Astrocyte (in vitro differentiated cells and primary cell): ENCODE data around the gene ZNF569. TPM values are rescaled to one million over a fixed set of nuclear protein-coding genes. Genes with fewer than 3 reads are reported as not detected.

Source experiments
- DNase-seq: peaks from one replicate; pipeline ENCODE4 v3.0.0-alpha.2; 2010; ENCODE audit warnings: low read depth
- FAIRE-seq: peaks from 2 replicates; lab custom pipeline; 2011; peaks lifted over from hg19 to GRCh38; lab: Jason Lieb, UNC
- H2AFZ ChIP-seq: 2 replicates; pipeline ENCODE4 v1.6.0; 2012; ENCODE audit warnings: low read depth, low read length, inconsistent platforms
- H3K27ac ChIP-seq: 2 replicates; pipeline ENCODE4 v1.5.1; 2011; ENCODE audit warnings: low read depth, low read length, inconsistent platforms
- H3K27me3 ChIP-seq: 2 replicates; pipeline ENCODE4 v1.6.0; 2011; ENCODE audit warnings: low read length, inconsistent platforms; ENCODE audit not compliant: insufficient read depth
- H3K36me3 ChIP-seq: 2 replicates; pipeline ENCODE4 v1.5.1; 2011; ENCODE audit warnings: low read length, inconsistent platforms; ENCODE audit not compliant: insufficient read depth
- H3K4me1 ChIP-seq: 2 replicates; pipeline ENCODE4 v1.5.1; 2011; ENCODE audit warnings: low read length, inconsistent platforms; ENCODE audit not compliant: insufficient read depth
- H3K4me2 ChIP-seq: 2 replicates; pipeline ENCODE4 v1.6.0; 2012; ENCODE audit warnings: low read length, inconsistent platforms
- H3K4me3 ChIP-seq: 2 replicates; pipeline ENCODE4 v1.5.1; 2011; ENCODE audit warnings: low read depth, mild to moderate bottlenecking, low read length, inconsistent platforms; ENCODE audit not compliant: insufficient read depth
- H3K79me2 ChIP-seq: 2 replicates; pipeline ENCODE4 v1.6.0; 2012; ENCODE audit warnings: mild to moderate bottlenecking, low read length, inconsistent platforms; ENCODE audit not compliant: insufficient read depth
- H3K9ac ChIP-seq: 2 replicates; pipeline ENCODE4 v1.6.0; 2012; ENCODE audit warnings: mild to moderate bottlenecking, low read length, inconsistent platforms
- H3K9me3 ChIP-seq: 2 replicates; pipeline ENCODE4 v1.5.1; 2012; ENCODE audit warnings: low read depth, mild to moderate bottlenecking, low read length, inconsistent platforms; ENCODE audit not compliant: insufficient read depth
- H4K20me1 ChIP-seq: 2 replicates; pipeline ENCODE4 v1.6.0; 2012; ENCODE audit warnings: low read length, inconsistent platforms; ENCODE audit not compliant: insufficient read depth
- H3K27ac Mint-ChIP-seq: one replicate; pipeline ENCODE4 v1.8.0; 2021; ENCODE audit warnings: mild to moderate bottlenecking, mixed read lengths; ENCODE audit not compliant: unreplicated experiment
- H3K27me3 Mint-ChIP-seq: one replicate; pipeline ENCODE4 v1.8.0; 2021; ENCODE audit warnings: low read depth, mixed read lengths; ENCODE audit not compliant: unreplicated experiment
- H3K36me3 Mint-ChIP-seq: one replicate; pipeline ENCODE4 v1.8.0; 2021; ENCODE audit warnings: low read depth, mixed read lengths; ENCODE audit not compliant: unreplicated experiment
- H3K4me1 Mint-ChIP-seq: one replicate; pipeline ENCODE4 v1.8.0; 2021; ENCODE audit warnings: low read depth, mixed read lengths; ENCODE audit not compliant: unreplicated experiment
- H3K4me3 Mint-ChIP-seq: one replicate; pipeline ENCODE4 v1.8.0; 2021; ENCODE audit warnings: mild to moderate bottlenecking, moderate library complexity, mixed read lengths; ENCODE audit not compliant: unreplicated experiment
- H3K9me3 Mint-ChIP-seq: one replicate; pipeline ENCODE4 v1.8.0; 2021; ENCODE audit warnings: mild to moderate bottlenecking, mixed read lengths; ENCODE audit not compliant: unreplicated experiment
- CTCF ChIP-seq: IDR thresholded peaks from 2 replicates; pipeline ENCODE4 v1.5.1; 2011; ENCODE audit warnings: low read depth, mild to moderate bottlenecking, inconsistent platforms, low read length, moderate library complexity; ENCODE audit not compliant: insufficient read depth
- EZH2 ChIP-seq: IDR thresholded peaks from 2 replicates; pipeline ENCODE4 v1.6.1; 2012; ENCODE audit warnings: mild to moderate bottlenecking, low read length, inconsistent platforms; ENCODE audit not compliant: insufficient read depth
- total RNA-seq: library from RNA; stranded (reverse); gene quantifications from 2 replicates; pipeline ENCODE4 v1.2.1, GENCODE V29; 2021

Gene ZNF569
- total RNA-seq, 1 donor from 2014 or later: 7.1 TPM

- H3K4me3 Mint-ChIP-seq: no peak overlapping the region
- H3K4me2 ChIP-seq: no peak overlapping the region
- peaks cover 28% of the 10 kb centered on the region for H3K79me2 ChIP-seq
- no peak for DNase-seq
- H3K4me1 ChIP-seq: no peaks in the 10 kb centered on the region
- no peaks in the 10 kb centered on the region for H3K27me3 Mint-ChIP-seq
- H3K27me3 ChIP-seq: no peaks in the 10 kb centered on the region
- no peak overlapping the region for H3K27ac Mint-ChIP-seq
- no peak overlapping the region for H3K9ac ChIP-seq
- H3K9me3 Mint-ChIP-seq: peaks cover 36% of the 10 kb centered on the region
- H4K20me1 ChIP-seq: no peaks in the 10 kb centered on the region
- peaks cover 7% of the 10 kb centered on the region for H3K36me3 ChIP-seq
- H3K9me3 ChIP-seq: peaks cover 17% of the 10 kb centered on the region
- no peak for FAIRE-seq
- H3K4me3 ChIP-seq: no peak overlapping the region
- H3K4me1 Mint-ChIP-seq: peaks cover 8% of the 10 kb centered on the region
- no peak overlapping the region for H3K27ac ChIP-seq
- TF ChIP-seq CTCF (no peak), EZH2 (no peak)
- no peak overlapping the region for H2AFZ ChIP-seq
- H3K36me3 Mint-ChIP-seq: peaks cover 32% of the 10 kb centered on the region
Measured at GRCh38 chr19:37472165-37472564, 4.9 kb upstream of the ZNF569 start.

- peak overlapping the region; percentile 97 for H3K4me3 ChIP-seq
- H3K9ac ChIP-seq: no peak overlapping the region
- H4K20me1 ChIP-seq: no peaks in the 10 kb centered on the region
- Mint-ChIP-seq H3K4me3 (peak overlapping the region; percentile 99), H3K27me3 (no peaks in the 10 kb centered on the region), H3K27ac (no peak overlapping the region), H3K4me1 (peaks cover 8% of the 10 kb centered on the region), H3K9me3 (peaks cover 30% of the 10 kb centered on the region), H3K36me3 (peaks cover 16% of the 10 kb centered on the region)
- H3K9me3 ChIP-seq: peaks cover 13% of the 10 kb centered on the region
- no peak overlapping the region for H3K27ac ChIP-seq
- no peak for FAIRE-seq
- H3K27me3 ChIP-seq: no peaks in the 10 kb centered on the region
- no peak for DNase-seq
- TF ChIP-seq CTCF (no peak), EZH2 (no peak)
- peak overlapping the region; percentile 94 for H3K4me2 ChIP-seq
- H2AFZ ChIP-seq: no peak overlapping the region
- H3K79me2 ChIP-seq: peaks cover 37% of the 10 kb centered on the region
- no peaks in the 10 kb centered on the region for H3K4me1 ChIP-seq
- no peaks in the 10 kb centered on the region for H3K36me3 ChIP-seq
Measured at GRCh38 chr19:37470216-37470615, 3.0 kb upstream of the ZNF569 start.

- Mint-ChIP-seq H3K4me3 (peak within 1 kb of the TSS; percentile 99), H3K9me3 (peaks cover 39% of the 10 kb centered on the region), H3K27ac (peak within 1 kb of the TSS; percentile 27), H3K27me3 (no peaks in the 10 kb centered on the region), H3K4me1 (peaks cover 8% of the 10 kb centered on the region), H3K36me3 (peaks cover 23% of the 10 kb centered on the region)
- peak within 1 kb of the TSS; percentile 94 for H3K4me2 ChIP-seq
- peak within 1 kb of the TSS; percentile 95 for H2AFZ ChIP-seq
- peaks cover 15% of the 10 kb centered on the region for H3K9me3 ChIP-seq
- H3K9ac ChIP-seq: peak within 1 kb of the TSS; percentile 84
- peak within 1 kb of the TSS; percentile 58 for H3K27ac ChIP-seq
- H3K27me3 ChIP-seq: no peaks in the 10 kb centered on the region
- H3K36me3 ChIP-seq: no peaks in the 10 kb centered on the region
- peak within 1 kb of the TSS; percentile 97 for H3K4me3 ChIP-seq
- no peaks in the 10 kb centered on the region for H3K4me1 ChIP-seq
- TF ChIP-seq EZH2: no peak
- no peak for TF ChIP-seq CTCF
- DNase-seq (peak; percentile 80), FAIRE-seq (no peak)
- no peaks in the 10 kb centered on the region for H4K20me1 ChIP-seq
- peaks cover 39% of the 10 kb centered on the region for H3K79me2 ChIP-seq
Measured at GRCh38 chr19:37468961-37469777, 1.9 kb upstream of the ZNF569 start, which contains the start of gene ZNF570. Gene ZNF570 (plus strand): TSS chr19:37469356. CDS start chr19:37470355, 999 bp downstream.
